ENCODE measurements around the gene SATB2.
A peak's percentile ranks its signal among the peaks of the same experiment; 100 is the strongest.

Gene SATB2

DNA sequence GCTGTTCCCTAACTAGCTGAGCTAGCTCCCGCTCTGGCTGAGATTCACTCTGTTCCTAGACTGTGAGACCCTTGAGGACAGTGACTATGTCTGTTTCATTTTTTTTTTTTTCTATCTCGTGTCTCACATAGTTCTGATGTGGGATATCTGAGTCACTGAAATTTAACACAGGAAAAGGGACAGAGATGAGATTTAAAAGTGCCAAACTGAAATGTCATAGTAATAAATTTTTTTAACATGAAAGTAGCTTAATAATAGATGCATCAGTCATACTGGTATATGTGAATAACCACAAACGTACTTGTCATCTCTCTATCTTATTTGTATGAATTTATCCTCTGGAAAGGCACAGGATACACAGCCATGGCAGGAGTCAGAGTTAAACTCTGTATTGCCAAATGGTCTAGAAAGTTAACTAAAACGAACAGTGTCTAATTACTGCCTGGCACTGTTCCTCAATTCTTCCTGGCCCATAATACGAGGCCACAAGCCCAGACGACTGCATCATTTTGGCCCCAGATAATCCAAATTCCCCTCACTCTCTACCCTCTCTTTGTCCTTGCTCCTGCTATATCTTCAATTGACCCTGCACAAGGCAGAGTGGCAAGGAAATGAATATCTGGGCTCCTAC, 87.5 kb downstream of the SATB2 start:
- Histone ChIP-seq H3K79me1 (ENCODE audit: low read depth, low read length) (peaks cover 3% of the 10 kb centered on the region), H3K14ac (ENCODE audit: low read length) (no peak overlapping the region), H2AFZ (ENCODE audit: low read length) (no peak overlapping the region), H2BK5ac (ENCODE audit: low read length) (no peak overlapping the region), H3K27me3 (ENCODE audit: control insufficient read depth in 3 of 3, insufficient read depth in 3 of 3, low read depth in 1 of 3, low read length in 3 of 3) (no peaks in the 10 kb centered on the region), H2BK12ac (ENCODE audit: low read length) (no peak overlapping the region), H3K18ac (ENCODE audit: low read length) (peak overlapping the region; percentile 48), H4K8ac (ENCODE audit: low read depth, low read length) (no peak overlapping the region), H3K9ac (ENCODE audit: low read depth, low read length, poor library complexity) (no peak overlapping the region), H3K4me1 (ENCODE audit: control insufficient read depth in 2 of 2, insufficient read depth in 1 of 2, low read depth in 1 of 2, low read length in 2 of 2) (peaks cover 0 to 4% of the 10 kb centered on the region in 2 donors), H3K4me2 (ENCODE audit: insufficient read depth, low read length, poor library complexity, severe bottlenecking) (no peak overlapping the region), H3K4me3 (ENCODE audit: low read length in 2 of 2) (no peak overlapping the region), H4K91ac (ENCODE audit: low read depth, low read length, poor library complexity) (no peak overlapping the region), H3K36me3 (replicated peaks in 1 of 2; ENCODE audit: control insufficient read depth in 2 of 2, insufficient read depth in 2 of 2, low read length in 2 of 2) (peaks cover 0 to 3% of the 10 kb centered on the region in 2 donors), H3K9me3 (replicated peaks in 1 of 2; ENCODE audit: control insufficient read depth in 2 of 2, insufficient read depth in 1 of 2, low read depth in 1 of 2, low read length in 2 of 2) (no peaks in the 10 kb centered on the region), H2BK120ac (ENCODE audit: low read depth, low read length) (no peak overlapping the region), H3K4ac (ENCODE audit: low read length) (no peak overlapping the region), H2AK5ac (ENCODE audit: low read depth, low read length) (no peak overlapping the region), H3K23ac (ENCODE audit: low read depth, low read length, poor library complexity) (no peak overlapping the region), H3K27ac (replicated peaks; ENCODE audit: low read length) (no peak overlapping the region), H2BK15ac (ENCODE audit: low read length) (no peak overlapping the region)
- DNase-seq (ENCODE audit: low spot score): no peak
- no CpG with 5 or more reads among the region's 6 CpGs for WGBS, 2 donors (ENCODE audit: extremely low coverage in 2 of 2, insufficient read length in 2 of 2, insufficient replicate concordance in 1 of 2)

DNA sequence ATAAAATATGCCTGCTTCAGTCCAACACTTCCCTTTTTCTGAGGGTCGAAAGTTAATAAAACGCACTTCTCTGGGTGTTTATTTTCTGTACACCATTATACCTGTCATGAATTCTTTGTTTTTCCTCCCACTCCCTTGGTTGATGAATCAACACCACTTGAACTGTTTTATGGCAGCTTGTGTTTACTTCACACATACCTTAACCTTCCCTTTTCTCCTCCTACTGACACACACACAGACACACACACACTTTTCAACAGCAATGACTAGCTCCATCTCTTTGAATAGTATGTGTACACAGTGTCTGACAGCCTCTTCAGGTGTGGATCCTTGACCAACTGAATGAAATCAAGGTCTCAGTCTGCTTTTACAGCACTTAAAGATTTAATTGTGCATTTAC, 91.3 kb downstream of the SATB2 start:
- Histone ChIP-seq H3K4me2 (ENCODE audit: insufficient read depth, low read length, poor library complexity, severe bottlenecking) (no peak overlapping the region), H3K4me1 (ENCODE audit: control insufficient read depth in 2 of 2, insufficient read depth in 1 of 2, low read depth in 1 of 2, low read length in 2 of 2) (peaks cover 0 to 4% of the 10 kb centered on the region in 2 donors), H3K9me3 (replicated peaks in 1 of 2; ENCODE audit: control insufficient read depth in 2 of 2, insufficient read depth in 1 of 2, low read depth in 1 of 2, low read length in 2 of 2) (no peaks in the 10 kb centered on the region), H3K27ac (replicated peaks; ENCODE audit: low read length) (no peak overlapping the region), H3K9ac (ENCODE audit: low read depth, low read length, poor library complexity) (no peak overlapping the region), H2BK5ac (ENCODE audit: low read length) (no peak overlapping the region), H3K27me3 (ENCODE audit: control insufficient read depth in 3 of 3, insufficient read depth in 3 of 3, low read depth in 1 of 3, low read length in 3 of 3) (no peaks in the 10 kb centered on the region), H3K23ac (ENCODE audit: low read depth, low read length, poor library complexity) (no peak overlapping the region), H2BK120ac (ENCODE audit: low read depth, low read length) (no peak overlapping the region), H2AK5ac (ENCODE audit: low read depth, low read length) (no peak overlapping the region), H4K91ac (ENCODE audit: low read depth, low read length, poor library complexity) (no peak overlapping the region), H3K14ac (ENCODE audit: low read length) (no peak overlapping the region), H3K4ac (ENCODE audit: low read length) (no peak overlapping the region), H4K8ac (ENCODE audit: low read depth, low read length) (no peak overlapping the region), H3K18ac (ENCODE audit: low read length) (no peak overlapping the region), H3K79me1 (ENCODE audit: low read depth, low read length) (peaks cover 3% of the 10 kb centered on the region), H2BK15ac (ENCODE audit: low read length) (no peak overlapping the region), H3K36me3 (replicated peaks in 1 of 2; ENCODE audit: control insufficient read depth in 2 of 2, insufficient read depth in 2 of 2, low read length in 2 of 2) (no peaks in the 10 kb centered on the region), H3K4me3 (ENCODE audit: low read length in 2 of 2) (no peak overlapping the region), H2AFZ (ENCODE audit: low read length) (no peak overlapping the region), H2BK12ac (ENCODE audit: low read length) (no peak overlapping the region)
- DNase-seq (ENCODE audit: low spot score): no peak
- no CpG with 5 or more reads among the region's 2 CpGs for whole genome bisulfite sequencing, 2 donors (ENCODE audit: extremely low coverage in 2 of 2, insufficient read length in 2 of 2, insufficient replicate concordance in 1 of 2)

DNA sequence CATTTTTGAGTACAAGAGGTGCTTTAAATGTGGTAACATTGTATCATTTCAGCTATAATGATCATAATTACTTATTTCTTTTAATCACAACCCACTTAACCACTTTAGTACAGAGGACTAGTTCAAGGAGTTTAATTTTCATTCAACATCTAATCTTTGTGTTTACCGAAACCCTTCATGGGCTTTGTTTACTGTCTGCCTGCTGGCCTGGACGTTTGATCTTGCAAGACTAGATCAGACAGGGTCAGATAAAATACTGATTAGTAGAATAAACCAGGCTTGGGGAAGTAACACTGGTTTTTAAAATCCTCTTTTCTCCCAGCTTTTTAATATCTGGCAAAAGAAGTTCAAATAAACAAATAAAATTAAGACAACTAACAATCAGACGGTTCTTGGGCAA, 93.6 kb downstream of the SATB2 start:
- Histone ChIP-seq H2BK15ac (ENCODE audit: low read length) (no peak overlapping the region), H3K36me3 (replicated peaks in 1 of 2; ENCODE audit: control insufficient read depth in 2 of 2, insufficient read depth in 2 of 2, low read length in 2 of 2) (no peaks in the 10 kb centered on the region), H2BK5ac (ENCODE audit: low read length) (no peak overlapping the region), H3K23ac (ENCODE audit: low read depth, low read length, poor library complexity) (no peak overlapping the region), H4K91ac (ENCODE audit: low read depth, low read length, poor library complexity) (no peak overlapping the region), H3K9ac (ENCODE audit: low read depth, low read length, poor library complexity) (no peak overlapping the region), H2BK120ac (ENCODE audit: low read depth, low read length) (no peak overlapping the region), H3K4me2 (ENCODE audit: insufficient read depth, low read length, poor library complexity, severe bottlenecking) (no peak overlapping the region), H2AK5ac (ENCODE audit: low read depth, low read length) (no peak overlapping the region), H3K27me3 (ENCODE audit: control insufficient read depth in 3 of 3, insufficient read depth in 3 of 3, low read depth in 1 of 3, low read length in 3 of 3) (no peaks in the 10 kb centered on the region), H3K14ac (ENCODE audit: low read length) (no peak overlapping the region), H3K9me3 (replicated peaks in 1 of 2; ENCODE audit: control insufficient read depth in 2 of 2, insufficient read depth in 1 of 2, low read depth in 1 of 2, low read length in 2 of 2) (no peaks in the 10 kb centered on the region), H3K4ac (ENCODE audit: low read length) (no peak overlapping the region), H2BK12ac (ENCODE audit: low read length) (no peak overlapping the region), H3K79me1 (ENCODE audit: low read depth, low read length) (peaks cover 3% of the 10 kb centered on the region), H4K8ac (ENCODE audit: low read depth, low read length) (no peak overlapping the region), H3K18ac (ENCODE audit: low read length) (no peak overlapping the region), H3K4me3 (ENCODE audit: low read length in 2 of 2) (no peak overlapping the region), H2AFZ (ENCODE audit: low read length) (no peak overlapping the region), H3K27ac (replicated peaks; ENCODE audit: low read length) (no peak overlapping the region), H3K4me1 (ENCODE audit: control insufficient read depth in 2 of 2, insufficient read depth in 1 of 2, low read depth in 1 of 2, low read length in 2 of 2) (no peaks in the 10 kb centered on the region)
- DNase-seq (ENCODE audit: low spot score): no peak
- WGBS, 2 donors (ENCODE audit: extremely low coverage in 2 of 2, insufficient read length in 2 of 2, insufficient replicate concordance in 1 of 2): no CpG with 5 or more reads among the region's 3 CpGs

DNA sequence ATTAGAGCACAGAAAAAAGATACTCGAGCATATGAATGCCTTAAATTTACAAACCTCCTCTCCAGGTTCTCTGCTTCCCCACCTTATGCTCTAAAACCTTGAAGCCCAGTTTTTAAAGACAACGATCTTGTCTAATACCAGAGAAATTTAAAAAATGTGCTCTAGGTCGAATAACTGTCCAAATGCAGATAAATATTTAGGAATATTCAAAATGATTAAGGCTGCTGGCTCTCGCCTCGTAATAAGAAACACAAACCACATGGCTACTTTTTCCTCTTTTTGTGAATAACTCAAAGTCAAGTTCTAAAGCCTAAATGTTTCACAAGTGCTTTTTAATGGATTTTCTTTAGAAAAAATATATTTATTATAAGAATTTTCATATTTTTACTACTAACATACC, 101.3 kb downstream of the SATB2 start:
- Histone ChIP-seq H3K9me3 (replicated peaks in 1 of 2; ENCODE audit: control insufficient read depth in 2 of 2, insufficient read depth in 1 of 2, low read depth in 1 of 2, low read length in 2 of 2) (no peaks in the 10 kb centered on the region), H3K23ac (ENCODE audit: low read depth, low read length, poor library complexity) (no peak overlapping the region), H3K9ac (ENCODE audit: low read depth, low read length, poor library complexity) (no peak overlapping the region), H2BK120ac (ENCODE audit: low read depth, low read length) (no peak overlapping the region), H3K14ac (ENCODE audit: low read length) (no peak overlapping the region), H3K27ac (replicated peaks; ENCODE audit: low read length) (no peak overlapping the region), H3K4me1 (ENCODE audit: control insufficient read depth in 2 of 2, insufficient read depth in 1 of 2, low read depth in 1 of 2, low read length in 2 of 2) (no peaks in the 10 kb centered on the region), H2AK5ac (ENCODE audit: low read depth, low read length) (no peak overlapping the region), H2BK12ac (ENCODE audit: low read length) (no peak overlapping the region), H3K4me2 (ENCODE audit: insufficient read depth, low read length, poor library complexity, severe bottlenecking) (no peak overlapping the region), H3K27me3 (ENCODE audit: control insufficient read depth in 3 of 3, insufficient read depth in 3 of 3, low read depth in 1 of 3, low read length in 3 of 3) (no peaks in the 10 kb centered on the region), H4K8ac (ENCODE audit: low read depth, low read length) (no peak overlapping the region), H3K4ac (ENCODE audit: low read length) (no peak overlapping the region), H3K4me3 (ENCODE audit: low read length in 2 of 2) (no peak overlapping the region), H2BK15ac (ENCODE audit: low read length) (no peak overlapping the region), H3K18ac (ENCODE audit: low read length) (no peak overlapping the region), H2BK5ac (ENCODE audit: low read length) (no peak overlapping the region), H2AFZ (ENCODE audit: low read length) (no peak overlapping the region), H3K36me3 (replicated peaks in 1 of 2; ENCODE audit: control insufficient read depth in 2 of 2, insufficient read depth in 2 of 2, low read length in 2 of 2) (no peaks in the 10 kb centered on the region), H3K79me1 (ENCODE audit: low read depth, low read length) (no peaks in the 10 kb centered on the region), H4K91ac (ENCODE audit: low read depth, low read length, poor library complexity) (no peak overlapping the region)
- WGBS, 2 donors (ENCODE audit: extremely low coverage in 2 of 2, insufficient read length in 2 of 2, insufficient replicate concordance in 1 of 2): no CpG with 5 or more reads among the region's 5 CpGs
- DNase-seq (ENCODE audit: low spot score): no peak
